Hair follicle dermal papilla cell (primary cell): ENCODE results near the gene KRTAP5-5. TPM values are rescaled to one million over a fixed set of nuclear protein-coding genes. Genes with fewer than 3 reads are reported as not detected.

Experiments
- total RNA-seq: library from RNA; depleted of rRNA; stranded (reverse); fragments of >200 nt; gene quantifications from 2 replicates; pipeline ENCODE4 v1.2.3, GENCODE V29; 2012

KRTAP5-5 gene
- total RNA-seq = not detected in 2 replicates

GRCh38 chr11:1629326-1630185 lies at the start of gene KRTAP5-5:
TSS of gene KRTAP5-5 (plus strand) at chr11:1629775. CDS start at chr11:1629841, 66 bp downstream.

GRCh38 chr11:1584661-1585370 lies 44.8 kb upstream of the KRTAP5-5 start, which contains the start of gene KRTAP5-1:
TSS of gene KRTAP5-1 (minus strand) at chr11:1585283. CDS start at chr11:1585249, 34 bp downstream.

GRCh38 chr11:1597994-1598380 lies 31.6 kb upstream of the KRTAP5-5 start, which contains the start of gene KRTAP5-2:
TSS of gene KRTAP5-2 (minus strand) at chr11:1598294. CDS start at chr11:1598250, 44 bp downstream.

GRCh38 chr11:1608363-1608762 lies 21.2 kb upstream of the KRTAP5-5 start, which contains the start of gene KRTAP5-3:
TSS of gene KRTAP5-3 (minus strand) at chr11:1608463. CDS start at chr11:1608385, 78 bp downstream.

GRCh38 chr11:1622086-1622485 lies 7.5 kb upstream of the KRTAP5-5 start, which contains the start of gene KRTAP5-4:
TSS of gene KRTAP5-4 (minus strand) at chr11:1622138. CDS start at chr11:1622093, 45 bp downstream.

Other genes with a start within 250 kb of the KRTAP5-5 start
- gene BRSK2, start 239.8 kb upstream of the KRTAP5-5 start, total RNA-seq = 0.32 TPM in 1 of 2 replicates, not detected in the other
- gene MOB2, start 143.0 kb upstream of the KRTAP5-5 start, total RNA-seq = 21.7 and 23.4 TPM in 2 replicates
- gene DUSP8, start 57.5 kb upstream of the KRTAP5-5 start, total RNA-seq = 0.16 TPM in 1 of 2 replicates, not detected in the other
- not detected in 2 replicates for gene KRTAP5-1, start 44.5 kb upstream of the KRTAP5-5 start, total RNA-seq
- not detected in 2 replicates for gene KRTAP5-2, start 31.5 kb upstream of the KRTAP5-5 start, total RNA-seq
- gene KRTAP5-3, start 21.3 kb upstream of the KRTAP5-5 start, total RNA-seq = not detected in 2 replicates
- not detected in 2 replicates for gene KRTAP5-4, start 7.6 kb upstream of the KRTAP5-5 start, total RNA-seq
- gene KRTAP5-6, start 67.4 kb downstream of the KRTAP5-5 start, total RNA-seq = not detected in 2 replicates
- 0.65 and 1.2 TPM in 2 replicates for gene IFITM10, start 120.8 kb downstream of the KRTAP5-5 start, total RNA-seq
- 143 and 148 TPM in 2 replicates for gene CTSD, start 134.2 kb downstream of the KRTAP5-5 start, total RNA-seq
- gene SYT8, start 205.2 kb downstream of the KRTAP5-5 start, total RNA-seq = 0.12 and 1.1 TPM in 2 replicates
- not detected in 2 replicates for gene TNNI2, start 209.2 kb downstream of the KRTAP5-5 start, total RNA-seq
- 0.24 and 0.65 TPM in 2 replicates for gene LSP1, start 223.3 kb downstream of the KRTAP5-5 start, total RNA-seq